ENCODE measurements around the gene MYL4.

Gene MYL4

DNA sequence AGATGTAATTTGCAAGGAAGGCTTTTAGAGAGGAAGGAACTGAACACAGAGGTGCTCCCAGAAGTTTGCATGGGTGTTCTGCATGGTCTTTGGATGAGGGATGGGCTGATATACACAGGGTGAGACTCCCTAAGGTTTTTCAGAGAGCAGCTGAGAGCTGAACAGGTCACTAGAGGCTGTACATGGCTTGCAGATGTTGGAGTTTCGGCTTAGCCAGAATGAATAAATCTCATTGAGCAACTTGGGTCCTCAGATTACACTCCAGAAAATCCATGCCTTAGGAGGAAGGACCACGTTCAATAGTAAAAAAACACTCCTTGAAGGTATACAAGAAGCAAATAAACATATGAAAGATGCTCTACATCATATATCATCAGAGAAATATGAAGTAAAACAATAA, 37.0 kb downstream of the MYL4 start:
- no peak overlapping the region for H3K27ac ChIP-seq
- H3K4me1 ChIP-seq: no peaks in the 10 kb centered on the region
- no peaks in the 10 kb centered on the region for H3K9me3 ChIP-seq
- no peaks in the 10 kb centered on the region for H3K27me3 ChIP-seq
- no peak for DNase-seq
- TF ChIP-seq, protein P1, sequence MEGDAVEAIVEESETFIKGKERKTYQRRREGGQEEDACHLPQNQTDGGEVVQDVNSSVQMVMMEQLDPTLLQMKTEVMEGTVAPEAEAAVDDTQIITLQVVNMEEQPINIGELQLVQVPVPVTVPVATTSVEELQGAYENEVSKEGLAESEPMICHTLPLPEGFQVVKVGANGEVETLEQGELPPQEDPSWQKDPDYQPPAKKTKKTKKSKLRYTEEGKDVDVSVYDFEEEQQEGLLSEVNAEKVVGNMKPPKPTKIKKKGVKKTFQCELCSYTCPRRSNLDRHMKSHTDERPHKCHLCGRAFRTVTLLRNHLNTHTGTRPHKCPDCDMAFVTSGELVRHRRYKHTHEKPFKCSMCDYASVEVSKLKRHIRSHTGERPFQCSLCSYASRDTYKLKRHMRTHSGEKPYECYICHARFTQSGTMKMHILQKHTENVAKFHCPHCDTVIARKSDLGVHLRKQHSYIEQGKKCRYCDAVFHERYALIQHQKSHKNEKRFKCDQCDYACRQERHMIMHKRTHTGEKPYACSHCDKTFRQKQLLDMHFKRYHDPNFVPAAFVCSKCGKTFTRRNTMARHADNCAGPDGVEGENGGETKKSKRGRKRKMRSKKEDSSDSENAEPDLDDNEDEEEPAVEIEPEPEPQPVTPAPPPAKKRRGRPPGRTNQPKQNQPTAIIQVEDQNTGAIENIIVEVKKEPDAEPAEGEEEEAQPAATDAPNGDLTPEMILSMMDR (IDR thresholded peaks at IDR 0.05): no peak
- intact Hi-C loops (cut with DNase I; ENCODE audit: low total_unique reads): no loop called here
- H3K36me3 ChIP-seq: no peaks in the 10 kb centered on the region
- no peak overlapping the region for H3K4me3 ChIP-seq

- DNase-seq: no peak
Measured at GRCh38 chr17:47250855-47251254, 41.7 kb downstream of the MYL4 start.

DNA sequence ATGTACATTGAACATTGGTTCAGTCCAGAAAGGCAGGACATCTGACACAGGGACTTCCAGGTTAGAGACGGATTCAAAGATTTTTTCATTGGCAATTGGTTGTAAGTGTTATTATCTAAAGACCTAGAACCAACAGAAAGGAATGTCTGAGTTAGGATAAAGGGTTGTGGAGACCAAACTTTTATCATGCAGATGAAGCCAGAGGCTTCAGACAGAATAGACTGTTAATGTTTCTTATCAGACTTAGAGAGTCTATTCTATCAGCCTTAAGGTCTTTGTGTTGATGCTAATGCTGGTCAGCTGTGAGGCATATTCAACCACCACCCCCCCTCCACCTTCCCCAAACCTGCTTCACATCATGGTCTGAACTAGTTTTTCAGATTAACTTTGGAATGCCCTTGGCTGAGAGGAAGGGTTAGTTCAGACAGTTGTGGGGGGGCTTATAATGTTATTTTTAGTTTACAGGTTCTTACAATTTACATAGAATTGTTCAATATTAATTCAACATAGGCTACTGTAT, 42.3 kb downstream of the MYL4 start:
- TF ChIP-seq, protein P1 (IDR thresholded peaks at IDR 0.05): no peak
- no peaks in the 10 kb centered on the region for H3K27me3 ChIP-seq
- no peak overlapping the region for H3K4me3 ChIP-seq
- H3K4me1 ChIP-seq: peaks cover 0 to 28% (median 19%) of the 10 kb centered on the region in 4 donors
- intact Hi-C loops (cut with DNase I; ENCODE audit: low total_unique reads): no loop called here
- no peak overlapping the region for H3K27ac ChIP-seq
- H3K9me3 ChIP-seq: no peaks in the 10 kb centered on the region
- DNase-seq: no peak
- no peaks in the 10 kb centered on the region for H3K36me3 ChIP-seq

More at GRCh38 chr17:47250855-47251254, 41.7 kb downstream of the MYL4 start:
- no peaks in the 10 kb centered on the region for H3K27me3 ChIP-seq
- no peaks in the 10 kb centered on the region for H3K9me3 ChIP-seq
- H3K4me1 ChIP-seq: peaks cover 0 to 22% (median 14%) of the 10 kb centered on the region in 4 donors
- H3K4me3 ChIP-seq: no peak overlapping the region
- intact Hi-C loops (cut with DNase I; ENCODE audit: low total_unique reads): no loop called here
- TF ChIP-seq, protein P1 (IDR thresholded peaks at IDR 0.05): no peak
- no peak overlapping the region for H3K27ac ChIP-seq
- H3K36me3 ChIP-seq: no peaks in the 10 kb centered on the region

DNA sequence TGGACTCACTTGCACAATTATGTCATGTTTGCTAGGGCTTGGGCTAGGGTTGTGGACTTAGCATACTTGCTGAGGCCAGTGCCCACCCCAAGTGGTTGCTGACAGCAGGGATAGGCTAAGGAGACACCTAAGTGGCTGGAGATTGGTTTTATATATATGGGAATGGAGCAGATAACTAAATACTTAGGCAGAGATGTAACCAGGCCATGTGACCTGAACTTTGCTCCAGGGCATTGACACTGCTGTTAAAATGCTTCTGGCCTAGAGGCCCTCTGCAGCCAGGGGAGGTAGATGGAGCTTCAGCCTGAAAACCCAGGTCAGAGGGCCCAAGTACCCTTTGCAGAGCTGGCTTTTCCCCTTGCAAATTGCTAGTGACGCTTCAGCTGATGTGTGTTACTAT, 43.1 kb downstream of the MYL4 start:
- TF ChIP-seq, protein P1 (IDR thresholded peaks at IDR 0.05): no peak
- no peaks in the 10 kb centered on the region for H3K9me3 ChIP-seq
- H3K27ac ChIP-seq: no peak overlapping the region
- no peaks in the 10 kb centered on the region for H3K36me3 ChIP-seq
- intact Hi-C loops (cut with DNase I; ENCODE audit: low total_unique reads): no loop called here
- peaks cover 0 to 35% (median 24%) of the 10 kb centered on the region in 4 donors for H3K4me1 ChIP-seq
- no peaks in the 10 kb centered on the region for H3K27me3 ChIP-seq
- H3K4me3 ChIP-seq: no peak overlapping the region
- DNase-seq: no peak

- Histone ChIP-seq H3K4me3 (peak overlapping the region; percentile 82 to 96), H3K9me3 (no peaks in the 10 kb centered on the region), H3K27me3 (no peaks in the 10 kb centered on the region), H3K4me1 (peaks cover 0 to 43% (median 31%) of the 10 kb centered on the region in 4 donors), H3K27ac (peak overlapping the region; percentile 95 to 96), H3K36me3 (no peaks in the 10 kb centered on the region)
- TF ChIP-seq, protein P1 (IDR thresholded peaks at IDR 0.05): no peak
- intact Hi-C loops (cut with DNase I; ENCODE audit: low total_unique reads): no loop called here
- no peak for DNase-seq
Measured at GRCh38 chr17:47252766-47253512, 43.8 kb downstream of the MYL4 start.

Data from tibial artery (tissue), 4 donors.